Loucy (cell line): ENCODE data around the gene AKAP9.
"Not testable (repeated sequence)": the region's sequence is repeated elsewhere in the genome, so short reads cannot be mapped to it uniquely, and the experiment has no call there.

Experiments used
- H2AFZ ChIP-seq: fragments of 200-600 bp; sonication (generic); 2 replicates; pipeline ENCODE4 v1.6.0; 2016; ENCODE audit warnings: antibody characterized with exemption, mild to moderate bottlenecking, low read length, moderate library complexity
- H3F3A ChIP-seq: fragments of 200-600 bp; 2 replicates; pipeline ENCODE4 v1.6.0; 2016; ENCODE audit warnings: antibody characterized with exemption, low read depth, mild to moderate bottlenecking
- H3K27me3 ChIP-seq: fragments of 200-600 bp; sonication (generic); 2 replicates; pipeline ENCODE4 v1.6.1; 2014; ENCODE audit warnings: low read length, mild to moderate bottlenecking; ENCODE audit not compliant: insufficient read depth, poor library complexity, severe bottlenecking
- H3K36me3 ChIP-seq: fragments of 200-600 bp; sonication (generic); 2 replicates; pipeline ENCODE4 v1.6.1; 2016; ENCODE audit warnings: low read length; ENCODE audit not compliant: insufficient read depth
- H3K4me1 ChIP-seq: fragments of 200-600 bp; sonication (generic); 2 replicates; pipeline ENCODE4 v1.5.1; 2014; ENCODE audit warnings: low read length, mild to moderate bottlenecking; ENCODE audit not compliant: insufficient read depth, poor library complexity, severe bottlenecking
- H3K4me2 ChIP-seq: fragments of 200-600 bp; sonication (generic); 2 replicates; pipeline ENCODE4 v1.6.0; 2014; ENCODE audit warnings: antibody characterized with exemption, low read length, low read depth, mild to moderate bottlenecking; ENCODE audit not compliant: poor library complexity, severe bottlenecking
- H3K4me3 ChIP-seq: fragments of 200-600 bp; sonication (generic); 2 replicates; pipeline ENCODE4 v1.5.1; 2014; ENCODE audit warnings: low read length, mild to moderate bottlenecking, mixed read lengths; ENCODE audit not compliant: poor library complexity, severe bottlenecking
- H3K79me2 ChIP-seq: fragments of 200-600 bp; sonication (generic); 2 replicates; pipeline ENCODE4 v1.6.1; 2014; ENCODE audit warnings: low read length; ENCODE audit not compliant: insufficient read depth
- H3K9ac ChIP-seq: fragments of 200-600 bp; sonication (generic); 2 replicates; pipeline ENCODE4 v1.6.0; 2014; ENCODE audit warnings: mild to moderate bottlenecking, low read depth, low read length, moderate library complexity; ENCODE audit not compliant: poor library complexity, severe bottlenecking
- H3K9me2 ChIP-seq: fragments of 200-600 bp; sonication (generic); replicated peaks from 2 replicates; pipeline ENCODE4 v1.6.1; 2016; ENCODE audit warnings: low read depth, low read length, mixed read lengths
- H3K9me3 ChIP-seq: fragments of 200-600 bp; sonication (generic); 2 replicates; pipeline ENCODE4 v1.6.1; 2014; ENCODE audit warnings: mild to moderate bottlenecking, antibody characterized with exemption, low read length, low read depth; ENCODE audit not compliant: insufficient read depth
- H4K20me1 ChIP-seq: fragments of 200-600 bp; sonication (generic); 2 replicates; pipeline ENCODE4 v1.6.0; 2014; ENCODE audit warnings: antibody characterized with exemption, low read length, mild to moderate bottlenecking; ENCODE audit not compliant: insufficient read depth, poor library complexity, severe bottlenecking
- EZH2phosphoT487 ChIP-seq: fragments of 200-600 bp; IDR thresholded peaks from 2 replicates; pipeline ENCODE4 v1.6.1; 2018; ENCODE audit warnings: antibody characterized with exemption, mild to moderate bottlenecking, moderate library complexity, borderline replicate concordance
- TF ChIP-seq, protein P1 (sequence below): fragments of 200-600 bp; sonication (generic); conservative IDR thresholded peaks from 2 replicates; pipeline ENCODE4 v1.5.1; 2014; ENCODE audit warnings: mild to moderate bottlenecking, antibody characterized with exemption, low read length

The AKAP9 gene

DNA sequence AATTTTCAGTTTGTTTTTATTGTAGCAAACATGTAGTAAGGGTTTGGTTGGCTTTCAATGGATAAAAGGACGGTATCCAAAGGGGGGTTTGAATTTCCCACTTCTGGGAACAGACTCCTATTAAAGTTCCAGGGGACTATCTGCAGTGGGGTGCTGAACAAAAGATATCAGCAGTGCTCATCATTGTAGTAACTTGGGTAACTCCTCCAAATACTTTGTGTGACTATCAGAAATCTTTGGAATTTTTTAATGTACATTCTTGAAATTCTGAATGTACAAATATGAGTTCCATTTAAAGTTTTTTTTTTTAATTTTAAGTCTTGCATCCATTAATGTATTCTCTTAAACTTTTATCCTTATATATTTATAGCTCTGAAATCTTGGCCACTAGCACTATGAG, 151.5 kb downstream of the AKAP9 start:
- Histone ChIP-seq H3K36me3 (peaks cover 67% of the 10 kb centered on the region), H3K9ac (no peak overlapping the region), H3K79me2 (no peaks in the 10 kb centered on the region), H3F3A (no peaks in the 10 kb centered on the region), H3K9me2 (0 out of 2 replicates have a peak, but pooled peaks cover 3% of the 10 kb centered on the region), H3K4me2 (no peak overlapping the region), H3K4me1 (no peaks in the 10 kb centered on the region), H2AFZ (no peak overlapping the region), H3K27me3 (no peaks in the 10 kb centered on the region), H3K4me3 (no peak overlapping the region), H3K9me3 (peaks cover 5% of the 10 kb centered on the region; the same call in 1 of the 2 replicates), H4K20me1 (no peaks in the 10 kb centered on the region)
- TF ChIP-seq, protein P1, sequence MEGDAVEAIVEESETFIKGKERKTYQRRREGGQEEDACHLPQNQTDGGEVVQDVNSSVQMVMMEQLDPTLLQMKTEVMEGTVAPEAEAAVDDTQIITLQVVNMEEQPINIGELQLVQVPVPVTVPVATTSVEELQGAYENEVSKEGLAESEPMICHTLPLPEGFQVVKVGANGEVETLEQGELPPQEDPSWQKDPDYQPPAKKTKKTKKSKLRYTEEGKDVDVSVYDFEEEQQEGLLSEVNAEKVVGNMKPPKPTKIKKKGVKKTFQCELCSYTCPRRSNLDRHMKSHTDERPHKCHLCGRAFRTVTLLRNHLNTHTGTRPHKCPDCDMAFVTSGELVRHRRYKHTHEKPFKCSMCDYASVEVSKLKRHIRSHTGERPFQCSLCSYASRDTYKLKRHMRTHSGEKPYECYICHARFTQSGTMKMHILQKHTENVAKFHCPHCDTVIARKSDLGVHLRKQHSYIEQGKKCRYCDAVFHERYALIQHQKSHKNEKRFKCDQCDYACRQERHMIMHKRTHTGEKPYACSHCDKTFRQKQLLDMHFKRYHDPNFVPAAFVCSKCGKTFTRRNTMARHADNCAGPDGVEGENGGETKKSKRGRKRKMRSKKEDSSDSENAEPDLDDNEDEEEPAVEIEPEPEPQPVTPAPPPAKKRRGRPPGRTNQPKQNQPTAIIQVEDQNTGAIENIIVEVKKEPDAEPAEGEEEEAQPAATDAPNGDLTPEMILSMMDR, result no peak
- TF ChIP-seq EZH2phosphoT487, result no peak

DNA sequence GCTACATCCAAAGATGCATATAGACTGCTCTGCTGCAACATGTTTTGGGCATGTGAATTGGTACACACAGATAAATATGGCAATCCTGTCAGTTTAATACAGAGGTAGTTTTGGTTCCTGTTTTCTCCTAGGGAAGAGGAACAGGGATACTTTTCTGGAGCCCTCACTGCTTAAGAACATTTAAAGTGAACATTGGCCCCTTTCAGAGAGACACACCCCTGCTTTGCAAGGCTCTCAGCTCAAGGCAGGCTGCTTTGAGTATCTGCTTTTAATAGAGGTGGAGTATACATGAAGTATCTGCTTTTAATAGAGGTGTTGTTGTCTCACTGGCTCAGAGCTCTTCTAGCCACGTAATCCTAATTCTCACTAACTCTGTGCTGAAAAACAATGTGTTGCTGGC, 154.7 kb downstream of the AKAP9 start:
- TF ChIP-seq, protein P1, result no peak
- no peak for TF ChIP-seq EZH2phosphoT487
- no peaks in the 10 kb centered on the region for H3K4me1 ChIP-seq
- no peak overlapping the region for H2AFZ ChIP-seq
- no peak overlapping the region for H3K4me2 ChIP-seq
- H3K36me3 ChIP-seq, result peaks cover 69% of the 10 kb centered on the region; the same call in 1 of the 2 replicates
- no peaks in the 10 kb centered on the region for H3K9me2 ChIP-seq
- H3K79me2 ChIP-seq, result no peaks in the 10 kb centered on the region
- H3K4me3 ChIP-seq, result no peak overlapping the region
- H3K9me3 ChIP-seq, result no peaks in the 10 kb centered on the region
- H3F3A ChIP-seq, result no peaks in the 10 kb centered on the region
- H3K27me3 ChIP-seq, result no peaks in the 10 kb centered on the region
- H3K9ac ChIP-seq, result no peak overlapping the region
- no peaks in the 10 kb centered on the region for H4K20me1 ChIP-seq

DNA sequence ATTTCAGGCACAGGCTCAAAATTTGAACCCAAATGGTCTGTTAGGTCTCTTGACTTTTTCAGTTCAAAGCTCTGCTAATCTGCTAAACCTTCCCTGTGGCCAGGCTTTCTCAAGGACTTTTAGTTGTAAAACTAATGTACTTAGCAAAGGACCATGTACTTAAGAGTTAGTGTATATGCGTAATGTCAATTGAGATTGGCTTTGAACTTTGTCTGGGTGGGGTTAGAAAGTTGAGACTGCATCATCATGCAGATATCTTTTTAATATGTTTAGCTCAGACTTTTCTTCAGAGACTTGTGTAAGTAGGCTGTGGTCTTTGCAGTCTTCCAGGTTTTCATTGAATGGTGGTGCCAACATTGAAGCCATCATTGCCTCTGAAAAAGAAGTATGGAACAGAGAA, 159.9 kb downstream of the AKAP9 start:
- Histone ChIP-seq H4K20me1 (no peaks in the 10 kb centered on the region), H3K9ac (no peak overlapping the region), H3K27me3 (no peaks in the 10 kb centered on the region), H3K9me3 (no peaks in the 10 kb centered on the region), H3K9me2 (no peaks in the 10 kb centered on the region), H3F3A (no peaks in the 10 kb centered on the region), H2AFZ (no peak overlapping the region), H3K4me1 (no peaks in the 10 kb centered on the region), H3K36me3 (peaks cover 73% of the 10 kb centered on the region; the same call in 1 of the 2 replicates), H3K4me3 (no peak overlapping the region), H3K79me2 (no peaks in the 10 kb centered on the region), H3K4me2 (no peak overlapping the region)
- TF ChIP-seq EZH2phosphoT487, result no peak
- TF ChIP-seq, protein P1, result no peak

DNA sequence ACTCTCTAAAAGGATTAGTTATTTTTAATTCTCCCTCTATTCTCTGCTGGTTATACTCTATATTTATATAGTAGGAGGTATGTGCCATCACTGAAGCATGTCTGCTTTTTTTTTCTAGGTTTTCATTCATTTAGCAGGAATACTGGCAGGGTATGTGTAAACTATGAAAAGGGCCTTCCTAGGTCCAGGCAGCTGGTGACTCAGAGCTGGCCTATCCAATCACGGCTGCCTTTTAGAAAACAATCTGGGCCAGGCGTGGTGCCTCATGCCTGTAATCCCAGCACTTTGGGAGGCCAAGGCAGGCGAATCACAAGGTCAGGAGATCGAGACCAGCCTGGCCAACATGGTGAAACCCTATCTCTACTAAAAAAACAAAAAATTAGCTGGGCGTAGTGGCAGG, 162.2 kb downstream of the AKAP9 start:
- H3K36me3 ChIP-seq, result peaks cover 63% of the 10 kb centered on the region; the same call in 1 of the 2 replicates
- H3K4me3 ChIP-seq, H2AFZ ChIP-seq, H3K4me2 ChIP-seq, H3K9me2 ChIP-seq, H3K79me2 ChIP-seq, H3K27me3 ChIP-seq, H4K20me1 ChIP-seq, H3F3A ChIP-seq, H3K9me3 ChIP-seq, H3K9ac ChIP-seq, H3K4me1 ChIP-seq: not testable (repeated sequence)
